Posterior vena cava (tissue), 2 donors: Measurements from ENCODE around the gene HEATR5A. TPM values are rescaled to one million over a fixed set of nuclear protein-coding genes. Genes with fewer than 3 reads are reported as not detected.
"Not testable (repeated sequence)": the region's sequence is repeated elsewhere in the genome, so short reads cannot be mapped to it uniquely, and the experiment has no call there.

Experiments
- DNase-seq: peaks from one replicate; pipeline ENCODE4 v3.0.0-alpha.2; 2020; ENCODE audit warnings: low spot score
- intact Hi-C, 2 donors: fragments of 100-400 bp; cut with DNase I; formaldehyde crosslinking; loops; one replicate each; pipeline versions ENCODE4 v1.14.1 to v1.14.2; 2022 to 2023
- long read RNA-seq, 2 donors: library from polyadenylated mRNA; unstranded; transcript quantifications; one replicate each; pipeline ENCODE4 v2.0.0, GENCODE V29; 2020 to 2021
- total RNA-seq, 2 donors: library from RNA; stranded (reverse); fragmentation: NEBNext Ultra II Directional; extraction: Animal tissue kit (Norgen Biotek cat#: 25700); gene quantifications; one replicate each; pipeline ENCODE4 v1.2.1, GENCODE V29; 2021
- donor health status: DM: yes; HTN: yes; CAD: no.
- donor health status: DM: yes; HTN: yes; CAD: no.

HEATR5A gene
- total RNA-seq = 10 to 100 TPM; 44.6 to 48.1 TPM
- long read RNA-seq, donor 1, partial matches to known transcripts = 9 of 14 reads
- long read RNA-seq, donor 1, other reads (novel, unspliced or antisense) = 4 of 14 reads
- long read RNA-seq, donor 2, partial matches to known transcripts = 12 of 14 reads
- long read RNA-seq, donor 2, other reads (novel, unspliced or antisense) = 1 of 14 reads

DNA sequence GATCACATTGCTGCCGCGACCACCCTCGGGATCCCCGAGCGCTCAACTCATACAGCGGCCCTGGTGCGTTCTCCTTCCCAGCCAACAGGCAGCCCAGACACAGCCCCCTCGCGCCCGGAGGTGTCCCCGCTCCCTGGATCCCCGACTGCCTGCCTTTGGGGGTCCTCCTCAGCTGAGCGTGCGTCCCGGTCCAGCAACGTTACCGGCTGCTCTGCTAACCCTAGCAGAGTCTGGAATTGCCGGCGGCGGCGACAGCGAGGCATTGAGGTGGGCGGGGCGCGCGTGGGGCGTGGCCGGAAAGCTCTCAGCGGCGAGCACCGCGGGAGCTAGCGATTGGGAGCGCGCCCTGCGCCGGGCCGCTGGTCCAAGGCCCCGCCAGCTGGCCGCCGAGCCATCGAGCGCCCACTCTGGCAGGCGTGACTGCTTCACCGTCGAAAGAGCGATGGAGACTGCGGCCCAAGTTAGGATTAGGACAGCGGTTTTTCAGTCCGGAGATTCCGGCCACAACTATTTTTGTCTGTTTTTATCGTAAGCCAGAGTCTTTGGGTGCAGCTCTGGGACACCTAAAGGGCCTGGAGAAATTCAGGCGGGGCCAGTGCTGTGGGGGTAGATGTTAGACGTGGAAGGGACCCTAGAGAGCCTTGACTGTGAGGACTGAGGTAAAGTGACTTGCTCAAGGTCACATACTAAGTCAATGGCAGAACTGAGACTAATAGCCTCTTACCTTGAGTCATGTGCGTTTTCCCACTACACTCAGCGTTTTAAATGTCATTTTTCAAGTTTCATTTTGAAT is at the start of gene HEATR5A:
TSS of gene HEATR5A (minus strand) at position 232 of the 793 bp plus-strand sequence. CDS start 17,575 bp downstream, outside the sequence.
- DNase-seq = peak; percentile 99
- intact Hi-C loops = no loop called here

DNA sequence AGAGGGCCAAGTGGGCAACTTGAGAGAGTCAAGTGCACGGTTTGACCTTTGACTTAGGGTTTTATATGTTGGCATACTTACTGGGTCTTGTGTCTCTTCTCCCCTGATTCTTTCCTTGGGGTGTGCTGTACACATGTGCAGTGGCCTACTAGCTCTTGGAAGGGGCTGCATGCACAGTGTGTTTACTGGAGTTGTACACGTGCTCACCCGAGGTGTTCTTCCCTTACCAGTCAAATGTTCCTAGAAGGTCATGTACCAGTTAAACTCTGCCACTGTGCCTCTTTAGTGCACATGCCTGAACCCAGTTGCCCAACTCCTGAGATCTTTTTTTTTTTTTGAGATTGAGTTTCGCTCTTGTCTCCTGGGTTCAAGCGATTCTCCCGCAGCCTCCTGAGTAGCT is 46.2 kb upstream of the HEATR5A start:
- intact Hi-C loops = no loop called here

DNA sequence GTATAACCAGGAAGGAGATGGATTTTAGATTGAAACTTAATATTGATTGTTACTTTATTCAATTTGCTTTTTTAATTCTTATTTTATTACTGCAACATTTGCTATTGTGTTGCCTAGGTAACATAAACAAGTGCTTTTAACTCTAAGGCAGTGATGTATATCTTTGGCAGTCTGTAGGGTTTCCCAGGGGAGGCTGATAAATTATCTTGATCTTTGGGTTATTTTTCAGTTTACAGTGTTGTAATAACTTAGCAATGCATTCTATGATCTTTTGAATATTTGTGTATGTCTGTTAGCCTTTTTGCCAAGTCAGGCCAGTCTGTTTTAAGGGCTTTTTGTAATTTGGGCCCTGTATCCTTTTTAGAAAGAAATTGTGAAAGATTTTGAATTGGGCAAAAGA is 44.8 kb upstream of the HEATR5A start:
- intact Hi-C loops = no loop called here
- DNase-seq = no peak

More for the DNA sequence above, 46.2 kb upstream of the HEATR5A start:
- DNase-seq = no peak

DNA sequence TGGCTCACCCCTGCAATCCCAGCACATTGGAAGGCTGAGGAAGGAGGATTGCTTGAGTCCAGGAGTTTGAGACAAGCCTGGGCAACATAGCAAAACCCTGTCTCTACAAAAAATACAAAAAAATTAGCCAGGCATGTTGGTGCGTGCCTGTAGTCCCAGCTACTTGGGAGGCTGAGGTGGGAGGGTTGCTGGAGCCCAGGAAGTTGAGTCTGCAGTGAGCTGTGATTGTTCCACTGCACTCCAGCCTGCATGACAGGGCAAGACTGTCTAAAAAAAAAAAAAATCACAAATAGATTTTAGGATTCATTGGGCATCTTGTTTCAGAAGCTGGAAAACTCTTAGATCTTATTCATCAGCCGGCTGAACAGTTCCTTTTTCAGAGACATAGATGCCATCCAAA is 42.1 kb upstream of the HEATR5A start:
- DNase-seq, intact Hi-C loops: not testable (repeated sequence)

DNA sequence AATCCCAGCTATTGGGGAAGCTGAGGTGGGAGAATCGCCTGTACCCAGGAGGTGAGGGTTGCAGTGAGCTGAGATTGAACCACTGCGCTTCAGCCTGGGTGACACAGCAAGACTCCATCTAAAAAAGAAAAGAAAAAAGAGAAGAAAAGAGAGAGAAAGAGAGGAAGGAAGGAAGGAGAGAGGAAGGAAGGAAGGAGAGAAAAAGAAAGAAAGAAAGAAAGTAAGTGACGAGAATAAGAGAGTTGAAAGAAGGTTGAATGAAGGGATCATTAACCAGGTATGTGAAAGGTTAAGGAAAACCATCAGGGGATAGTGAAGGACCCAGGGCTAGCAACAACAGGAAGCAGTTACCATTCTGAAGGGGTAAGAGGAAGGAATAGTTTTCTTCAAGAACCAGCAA is 41.2 kb upstream of the HEATR5A start:
- DNase-seq = no peak
- intact Hi-C loops = no loop called here

DNA sequence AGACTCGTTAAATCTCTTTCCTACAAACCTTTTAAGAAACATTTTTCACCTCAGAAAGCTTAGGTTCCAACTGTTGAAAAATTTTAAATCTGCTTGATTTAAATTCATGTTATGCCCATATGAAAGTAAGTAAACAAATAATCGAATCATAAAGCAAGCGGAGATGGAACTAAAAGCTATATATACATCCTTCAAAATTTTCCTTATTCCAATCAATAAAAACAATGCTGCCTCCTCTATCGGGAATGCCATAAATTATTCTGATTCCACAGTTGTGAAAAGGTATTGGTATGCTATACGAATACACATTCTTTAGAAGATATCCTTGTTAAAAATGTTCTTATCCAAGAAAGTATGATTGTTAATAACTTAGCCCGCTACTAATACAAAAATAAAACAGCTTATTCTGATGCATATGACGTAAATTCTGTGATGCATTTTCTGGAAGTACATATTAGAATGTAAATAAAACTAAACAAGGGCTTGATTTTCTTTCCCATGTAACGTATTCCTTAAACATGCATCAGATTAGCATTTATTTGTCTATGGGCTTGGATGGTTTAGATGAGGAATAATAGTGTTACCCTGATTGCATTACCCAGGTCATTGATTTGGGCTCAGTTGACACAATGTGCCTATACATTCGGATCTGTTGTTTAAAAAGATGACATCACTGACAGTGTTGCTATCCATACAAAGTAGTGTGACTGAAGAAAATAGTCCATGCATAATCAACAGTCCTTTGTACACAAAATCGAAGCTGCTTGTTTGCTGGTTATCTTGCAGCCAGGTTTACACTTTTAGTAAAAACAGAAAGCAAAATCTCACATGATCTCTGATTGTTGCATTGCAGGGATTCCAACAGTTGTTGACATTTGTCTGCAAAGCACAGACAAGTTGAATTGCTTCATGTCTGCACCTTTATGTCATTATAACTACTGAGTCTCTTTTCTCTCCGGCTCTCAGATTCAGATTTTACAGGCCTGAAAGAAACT is 37.6 kb upstream of the HEATR5A start:
- no peak for DNase-seq
- intact Hi-C loops = no loop called here

DNA sequence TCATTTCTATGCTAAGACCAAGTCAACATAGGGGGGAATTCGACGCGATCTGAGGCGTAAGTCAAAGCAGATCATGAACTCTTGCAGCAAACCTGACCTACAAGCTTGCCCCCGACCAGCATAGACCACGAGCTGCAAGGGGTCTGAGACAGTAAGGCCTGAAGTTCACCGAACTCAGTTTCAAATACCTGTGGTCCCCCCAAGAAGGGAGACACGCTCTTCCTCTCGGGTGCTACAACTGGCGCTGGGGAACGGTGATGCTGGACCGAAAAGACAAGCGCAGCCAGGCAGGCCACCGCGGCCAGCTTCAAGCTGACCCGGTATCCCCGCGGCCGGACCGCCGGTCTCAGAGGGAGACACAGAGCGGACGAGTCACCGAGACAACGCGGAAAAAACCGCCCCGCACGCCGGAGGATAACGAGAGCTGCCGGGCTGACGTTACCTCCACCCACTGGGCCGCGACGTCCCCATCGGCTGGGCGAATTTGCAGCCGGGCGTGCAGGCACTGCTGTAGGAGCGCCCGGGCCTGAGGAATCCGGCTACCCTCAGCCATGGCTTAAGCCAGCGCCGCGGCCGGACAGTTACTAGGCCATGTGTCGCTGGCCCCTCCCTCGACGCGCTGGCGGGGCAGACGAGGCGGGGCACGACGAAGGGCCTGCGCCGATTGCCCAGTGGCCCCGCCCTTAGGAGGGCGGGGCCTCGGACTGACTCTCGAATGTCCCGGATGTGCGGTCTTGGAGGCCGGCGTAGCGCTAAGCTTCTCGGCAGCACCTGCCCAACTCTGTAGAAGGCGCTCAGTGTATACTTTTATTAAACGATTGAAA is 36.7 kb upstream of the HEATR5A start, which contains the start of gene DTD2:
TSS of gene DTD2 (minus strand) at position 666 of the 824 bp plus-strand sequence. CDS start at position 553, 113 bp downstream.
- intact Hi-C loops = no loop called here
- peak; percentile 98 for DNase-seq

DNA sequence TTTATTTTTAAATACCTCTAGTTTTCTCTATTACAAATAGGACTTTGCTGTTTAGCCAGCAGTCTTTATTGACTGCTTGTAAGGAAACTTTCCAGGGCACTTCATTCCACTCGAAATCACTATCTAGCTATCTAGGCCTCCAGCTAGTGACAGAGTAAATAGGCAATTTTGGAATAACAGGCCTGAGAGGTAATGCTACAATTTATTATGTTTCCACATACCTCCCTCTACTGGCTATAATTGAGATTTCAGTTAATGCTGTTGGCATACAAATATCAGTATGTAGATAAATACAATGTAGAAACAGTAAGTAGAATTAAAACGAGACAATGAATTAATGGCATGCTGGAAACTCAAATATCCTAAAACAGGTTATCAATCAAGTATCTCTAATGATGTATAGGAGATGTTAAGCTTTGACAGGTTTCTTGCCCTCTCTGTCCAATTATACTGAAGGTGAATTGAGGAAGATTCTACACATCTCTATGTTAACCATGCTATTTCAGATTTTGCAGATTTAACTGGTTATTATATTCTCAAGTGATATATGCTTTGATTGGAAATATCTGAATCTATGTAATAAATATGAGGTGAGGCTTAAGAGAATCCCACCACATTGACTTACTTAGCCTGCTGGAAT is 29.7 kb upstream of the HEATR5A start:
- intact Hi-C loops = loop anchor here in 1 of 2 donors (10.0 kb wide), 1 partner anchor 65 kb away; no protein-coding TSS in a partner anchor
- DNase-seq = no peak

DNA sequence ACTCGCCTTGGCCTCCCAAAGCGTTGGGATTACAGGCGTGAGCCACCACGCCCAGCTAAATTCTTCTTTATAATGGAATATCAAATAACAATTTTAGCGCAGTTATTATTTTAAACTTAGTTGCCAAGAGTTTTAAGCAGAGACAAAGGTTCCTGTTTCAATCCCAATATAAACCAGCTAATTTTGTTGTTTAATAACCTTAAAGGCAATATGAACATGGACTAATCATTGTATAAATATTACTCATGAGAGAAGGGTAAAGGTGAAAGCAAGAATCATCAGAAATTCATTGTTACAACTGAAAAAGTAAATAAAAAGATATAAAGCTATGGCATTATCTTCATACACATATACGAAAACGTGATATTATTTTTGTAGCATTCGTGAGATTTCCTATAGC is 28.8 kb upstream of the HEATR5A start:
- intact Hi-C loops = loop anchor here in 1 of 2 donors (10.0 kb wide), 1 partner anchor 64 kb away; no protein-coding TSS in a partner anchor
- DNase-seq = no peak

DNA sequence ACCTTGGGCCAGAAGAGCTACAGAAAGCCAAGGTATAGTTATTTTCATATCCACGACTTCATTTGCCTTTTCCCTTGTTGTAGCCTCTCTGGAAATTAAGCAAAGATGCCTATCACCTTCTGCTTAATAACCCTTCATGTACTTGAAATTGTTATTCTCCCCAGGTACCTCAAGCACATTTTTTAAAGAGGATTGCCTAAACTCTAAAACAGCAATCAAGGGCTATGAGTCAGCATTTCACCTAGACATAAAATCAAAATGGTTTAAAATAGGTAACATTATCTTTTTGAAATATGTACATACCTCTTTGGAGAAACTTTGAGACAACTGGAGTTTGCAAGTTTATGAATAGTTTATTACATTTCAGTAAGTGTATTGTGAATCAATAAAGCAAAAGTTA is 25.4 kb upstream of the HEATR5A start:
- intact Hi-C loops = loop anchor here in 1 of 2 donors (10.0 kb wide), 1 partner anchor 61 kb away; no protein-coding TSS in a partner anchor
- no peak for DNase-seq

DNA sequence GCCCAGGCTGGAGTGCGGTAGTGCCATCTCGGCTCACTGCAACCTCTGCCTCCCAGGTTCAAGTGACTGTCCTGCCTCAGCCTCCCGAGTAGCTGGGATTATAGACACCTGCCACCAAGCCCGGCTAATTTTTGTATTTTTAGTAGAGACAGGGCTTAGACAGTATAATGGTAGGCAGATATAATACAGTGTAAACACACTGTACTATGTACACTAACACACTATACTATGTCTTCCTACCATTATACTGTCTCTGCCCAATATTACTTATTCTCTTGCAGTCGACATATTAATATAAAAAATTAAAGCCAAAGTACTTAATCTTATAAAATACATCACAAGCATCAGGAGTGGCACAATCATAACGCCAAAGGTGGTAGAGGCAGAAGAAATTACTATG is 21.9 kb upstream of the HEATR5A start:
- no peak for DNase-seq
- intact Hi-C loops = loop anchor here in 1 of 2 donors (10.0 kb wide), 1 partner anchor 57 kb away; no protein-coding TSS in a partner anchor

DNA sequence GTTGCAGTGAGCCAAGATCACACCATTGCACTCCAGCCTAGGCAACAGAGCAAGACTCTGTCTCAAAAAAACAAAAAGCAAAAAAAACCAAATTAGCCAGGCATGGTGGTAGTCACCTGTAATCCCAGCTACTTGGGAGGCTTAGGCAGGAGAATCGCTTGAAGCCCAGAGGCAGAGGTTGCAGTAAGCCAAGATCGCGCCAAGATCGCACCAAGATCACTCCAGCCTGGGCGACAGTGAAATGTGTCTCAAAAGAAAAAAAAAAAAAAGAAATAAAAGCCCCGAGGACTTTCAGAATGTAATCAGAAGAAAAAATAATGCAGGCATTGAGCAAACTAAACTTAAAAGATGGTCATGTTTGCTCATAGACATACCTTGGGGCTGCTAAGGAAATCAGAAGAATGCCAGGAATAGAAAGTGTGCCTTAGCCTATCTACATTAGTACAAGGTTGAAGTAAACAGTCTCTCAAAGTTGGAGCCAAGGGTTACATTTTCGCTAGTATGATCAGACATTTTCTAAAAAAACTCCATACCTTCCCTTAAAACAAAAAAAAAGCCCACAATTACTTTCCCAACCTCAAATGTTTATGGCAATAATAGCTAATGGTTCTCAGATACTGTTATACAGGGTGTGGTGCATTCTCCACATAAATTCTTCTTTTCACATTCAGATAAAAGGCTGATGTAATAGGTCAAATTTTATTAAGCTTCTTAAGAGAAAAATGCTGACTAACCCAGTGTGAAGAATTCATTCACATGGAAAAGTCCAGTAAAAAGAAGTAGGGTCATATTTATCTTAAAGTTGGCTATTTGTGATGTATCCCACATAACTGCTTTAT is 21.1 kb upstream of the HEATR5A start:
- DNase-seq = no peak
- intact Hi-C loops = loop anchor here in 1 of 2 donors (10.0 kb wide), 1 partner anchor 57 kb away; no protein-coding TSS in a partner anchor

DNA sequence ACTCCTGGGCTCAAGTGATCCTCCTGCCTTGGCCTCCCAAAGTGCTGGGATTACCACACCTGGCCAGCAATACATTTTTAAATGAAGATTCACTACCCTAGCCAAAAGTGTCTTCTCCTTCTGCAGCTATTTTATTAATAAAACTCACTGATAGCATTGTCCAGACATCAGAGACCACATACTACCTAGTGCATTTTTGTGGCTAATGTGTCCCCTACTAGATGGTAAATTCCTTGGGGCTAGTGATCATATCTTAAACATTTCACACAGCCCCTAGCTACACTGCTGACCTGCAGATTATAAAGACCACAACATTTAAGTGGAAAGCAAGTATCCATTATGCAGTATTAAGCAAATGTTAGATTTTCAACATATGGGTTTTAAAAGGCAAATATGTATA is 19.9 kb upstream of the HEATR5A start:
- intact Hi-C loops = loop anchor here in 1 of 2 donors (10.0 kb wide), 1 partner anchor 55 kb away; no protein-coding TSS in a partner anchor
- no peak for DNase-seq

DNA sequence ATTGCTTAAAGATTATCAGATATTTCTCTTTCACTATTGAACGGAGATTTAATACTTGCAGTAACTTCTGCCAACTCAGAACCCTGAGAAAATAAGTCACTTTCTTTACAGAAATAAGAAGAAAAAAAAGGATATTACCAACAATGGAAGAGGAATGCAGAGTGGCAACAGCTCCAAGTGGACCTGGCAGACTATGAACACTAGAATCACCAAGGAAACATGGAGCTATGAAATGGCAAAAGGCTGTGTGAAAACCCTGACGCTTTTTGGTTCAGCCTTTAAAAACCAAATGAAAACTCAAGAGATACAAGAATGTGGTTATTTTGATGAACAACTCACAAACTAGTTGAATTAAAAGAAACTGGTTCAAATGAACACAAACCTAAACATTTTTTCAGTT is 19.2 kb upstream of the HEATR5A start:
- intact Hi-C loops = no loop called here
- DNase-seq = no peak

DNA sequence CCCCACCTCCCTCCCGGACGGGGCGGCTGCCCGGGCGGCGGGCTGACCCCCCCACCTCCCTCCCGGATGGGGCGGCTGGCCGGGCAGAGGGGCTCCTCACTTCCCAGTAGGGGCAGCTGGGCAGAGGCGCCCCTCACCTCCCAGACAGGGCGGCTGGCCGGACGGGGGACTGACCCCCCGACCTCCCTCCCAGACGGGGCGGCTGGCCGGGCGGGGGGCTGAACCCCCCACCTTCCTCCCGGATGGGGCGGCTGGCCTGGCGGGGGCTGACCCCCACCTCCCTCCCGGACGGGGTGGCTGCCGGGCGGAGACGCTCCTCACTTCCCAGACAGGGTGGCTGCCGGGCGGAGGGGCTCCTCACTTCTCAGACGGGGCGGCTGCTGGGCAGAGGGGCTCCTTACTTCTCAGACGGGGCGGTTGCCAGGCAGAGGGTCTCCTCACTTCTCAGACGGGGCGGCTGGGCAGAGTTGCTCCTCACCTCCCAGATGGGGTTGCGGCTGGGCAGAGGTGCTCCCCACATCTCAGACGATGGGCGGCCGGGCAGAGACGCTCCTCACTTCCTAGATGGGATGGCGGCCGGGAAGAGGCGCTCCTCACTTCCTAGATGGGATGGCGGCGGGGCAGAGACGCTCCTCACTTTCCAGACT is 16.8 kb upstream of the HEATR5A start:
- DNase-seq, intact Hi-C loops: not testable (repeated sequence)

DNA sequence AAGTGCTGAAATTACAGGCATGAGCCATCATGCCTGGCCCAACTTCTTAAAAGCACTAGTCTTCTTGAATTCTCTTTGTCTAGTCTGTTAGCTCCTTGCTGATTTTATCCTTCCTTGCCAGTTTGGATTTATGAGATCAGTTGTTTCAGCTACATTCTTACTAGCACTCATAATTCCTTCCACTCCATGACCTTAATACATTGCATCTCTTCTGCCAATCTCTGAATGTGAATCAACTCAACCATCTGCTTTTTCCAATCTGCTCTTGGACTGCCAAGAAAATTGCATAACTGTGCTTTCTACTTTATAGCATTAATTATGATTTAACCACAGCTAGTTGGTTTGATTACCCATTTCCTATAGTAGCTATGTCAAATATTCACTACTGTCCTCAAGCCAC is 14.9 kb upstream of the HEATR5A start:
- intact Hi-C loops = no loop called here
- DNase-seq = no peak
